ENCODE measurements around the gene TMEM150B.

GRCh38 chr19:55368701-55369563 lies 43.8 kb upstream of the TMEM150B start:
- no peak for TF ChIP-seq CTCF (IDR thresholded peaks at IDR 0.05)
- TF ChIP-seq POLR2A (IDR thresholded peaks at IDR 0.05), result no peak
